Retinal pigment epithelial cell (primary cell): ENCODE results near the gene DCUN1D2.
A peak's percentile ranks its signal among the peaks of the same experiment; 100 is the strongest.

Experiments
- DNase-seq: peaks from one replicate; pipeline ENCODE4 v3.0.0-alpha.2; 2010; ENCODE audit warnings: low read depth
- H3K4me3 ChIP-seq: 2 replicates; pipeline ENCODE4 v1.5.1; 2011; ENCODE audit warnings: mild to moderate bottlenecking, low read length, control low read depth, moderate library complexity
- CTCF ChIP-seq: conservative IDR thresholded peaks from 2 replicates; pipeline ENCODE4 v1.5.1; 2011; ENCODE audit warnings: low read depth, low read length, control low read depth, inconsistent platforms

The DCUN1D2 gene

DNA sequence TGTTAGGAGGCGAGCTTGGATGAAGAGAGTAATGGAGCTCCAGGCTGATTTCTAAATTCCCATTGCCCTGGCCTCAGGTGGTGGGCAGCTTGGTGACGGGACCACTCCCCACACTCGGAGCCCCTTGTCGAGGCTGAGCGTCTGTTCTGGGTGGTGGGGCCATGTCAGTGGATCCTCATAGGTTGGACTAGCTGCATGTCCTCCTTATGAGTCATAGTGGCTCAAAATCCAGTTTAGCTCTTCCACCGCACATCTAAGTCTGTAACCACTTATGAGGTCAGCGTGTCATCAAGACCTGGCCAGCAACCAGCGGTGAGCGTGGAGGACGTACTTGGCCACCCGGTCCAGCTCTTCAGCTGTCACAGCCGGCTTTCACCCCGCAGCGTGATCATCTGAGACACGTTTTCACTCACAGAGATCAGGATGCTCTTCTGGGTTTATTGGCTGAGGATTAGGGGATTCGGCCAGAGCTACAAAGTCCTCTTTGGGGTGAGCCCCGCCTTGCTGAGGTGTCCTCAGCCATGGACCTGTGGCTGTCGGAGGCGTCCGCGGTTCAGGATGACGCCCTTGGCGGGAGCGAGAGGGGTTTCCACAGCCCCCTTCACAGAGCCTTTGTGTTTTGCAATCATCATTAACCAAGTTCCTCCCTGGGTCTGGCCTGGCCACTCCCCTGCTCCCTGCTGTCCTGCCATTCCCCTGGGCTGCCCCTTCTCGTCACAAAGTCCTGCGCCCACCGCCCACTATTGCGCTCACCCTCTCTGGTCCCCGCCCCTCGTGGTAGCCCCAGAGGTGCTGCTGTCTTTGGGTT lies 79.1 kb downstream of the DCUN1D2 start:
- TF ChIP-seq CTCF = no peak
- peak; percentile 30 for DNase-seq
- no peak overlapping the region for H3K4me3 ChIP-seq

DNA sequence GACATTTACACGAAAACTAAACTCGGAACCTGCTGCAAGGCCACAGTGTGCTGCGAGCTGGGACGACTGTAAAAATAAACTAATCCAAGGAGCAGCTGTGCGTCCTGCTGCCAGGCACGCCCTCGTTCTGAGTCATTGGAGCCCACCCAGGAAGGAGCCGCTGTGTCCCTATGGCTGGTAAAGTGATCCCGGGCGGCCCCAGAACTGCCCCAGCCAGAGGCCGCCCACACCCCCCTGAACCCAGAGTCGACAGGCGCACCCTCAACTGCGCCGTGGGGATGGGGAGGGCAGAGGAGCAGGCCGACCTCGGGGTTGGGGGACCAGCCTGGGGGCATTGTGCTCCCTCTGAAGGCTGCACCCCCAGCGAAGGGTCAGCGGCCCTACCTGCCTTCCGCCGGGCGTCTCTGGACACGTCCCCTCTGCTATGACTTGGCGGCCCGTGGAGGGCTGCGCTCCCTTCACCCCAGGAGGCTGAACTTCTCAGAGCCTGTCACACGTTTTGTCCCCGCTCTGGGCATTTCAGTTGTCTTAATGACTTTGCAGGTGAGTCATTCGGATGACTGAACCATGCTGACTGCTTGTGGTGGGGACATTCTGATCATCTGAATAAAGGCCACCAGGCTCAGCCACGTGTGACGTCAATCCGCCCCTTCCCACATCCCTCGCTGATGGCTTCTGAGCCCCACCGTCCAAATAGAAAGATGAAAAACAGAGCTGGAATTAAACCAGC lies 79.9 kb downstream of the DCUN1D2 start:
- DNase-seq = peak; percentile 16
- no peak for TF ChIP-seq CTCF

DNA sequence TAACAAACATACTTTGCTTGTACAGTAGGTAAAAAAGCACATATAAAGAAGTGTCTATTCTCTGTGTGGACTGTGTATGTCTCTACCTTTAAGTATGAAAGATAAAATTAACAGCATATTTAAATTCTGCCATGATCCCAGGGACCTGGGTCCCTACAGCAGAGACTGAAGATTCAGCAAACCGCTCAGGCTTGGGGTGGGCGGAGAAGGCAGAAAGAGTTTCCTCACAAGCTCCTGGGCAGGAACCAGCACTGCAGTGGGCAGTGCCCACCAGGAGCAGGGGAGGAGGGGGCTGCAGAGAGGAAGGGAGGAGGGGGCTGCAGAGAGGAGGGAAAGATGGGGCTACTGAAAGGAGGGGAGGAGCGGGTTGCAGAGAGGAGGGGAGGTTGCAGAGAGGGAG lies 81.9 kb downstream of the DCUN1D2 start:
- no peak overlapping the region for H3K4me3 ChIP-seq
- TF ChIP-seq CTCF = no peak
- DNase-seq = no peak

More for the DNA sequence above, 79.9 kb downstream of the DCUN1D2 start:
- H3K4me3 ChIP-seq = no peak overlapping the region

- DNase-seq = no peak
- TF ChIP-seq CTCF = no peak
- H3K4me3 ChIP-seq = no peak overlapping the region
Observed at GRCh38 chr13:113407531-113408393, 82.7 kb downstream of the DCUN1D2 start.

- no peak for TF ChIP-seq CTCF
- DNase-seq = no peak
- H3K4me3 ChIP-seq = no peak overlapping the region
Observed at GRCh38 chr13:113407103-113407530, 83.4 kb downstream of the DCUN1D2 start.

DNA sequence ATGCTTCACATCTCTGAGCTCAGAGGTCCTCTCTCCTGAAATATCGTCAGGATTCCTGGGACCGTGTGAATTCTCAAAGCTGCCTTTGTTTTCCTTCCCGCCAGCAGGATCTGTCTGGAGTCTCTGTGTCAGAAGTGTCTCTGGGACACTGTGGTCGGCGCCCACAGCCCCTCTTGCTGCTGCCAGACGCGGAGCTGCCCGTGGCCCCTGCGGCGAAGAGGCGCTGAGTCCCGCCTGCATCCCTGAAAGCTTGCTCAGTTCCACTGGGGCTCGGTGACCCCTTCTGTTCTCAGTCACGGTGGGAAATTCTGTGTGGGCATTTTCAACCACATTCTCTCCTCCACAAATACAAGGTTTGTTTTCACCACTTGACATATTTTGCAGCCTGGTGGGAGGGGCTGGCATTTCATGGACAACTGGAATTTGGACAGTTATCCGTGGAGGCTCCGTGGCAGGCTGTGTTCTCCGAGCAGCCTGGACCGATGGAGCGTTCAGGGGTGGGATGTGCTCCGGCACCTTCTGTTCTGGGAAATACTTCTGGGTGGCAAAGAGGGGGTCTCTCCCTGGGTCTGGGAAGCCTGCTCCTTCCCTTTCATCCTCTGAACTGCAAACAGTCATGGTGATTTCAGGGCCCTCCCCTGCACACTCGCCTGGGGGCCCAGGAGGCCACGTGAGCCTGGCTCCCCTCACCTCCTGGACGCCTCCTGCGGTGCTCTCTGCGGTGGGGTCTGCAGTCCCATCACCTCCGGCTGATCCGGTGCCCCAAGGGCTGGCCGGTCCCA lies 84.0 kb downstream of the DCUN1D2 start:
- no peak for TF ChIP-seq CTCF
- H3K4me3 ChIP-seq = no peak overlapping the region
- DNase-seq = no peak
